ENCODE measurements around the gene GRIK4. TPM values are rescaled to one million over a fixed set of nuclear protein-coding genes. Genes with fewer than 3 reads are reported as not detected.

GRIK4 gene
- total and polyA plus RNA-seq, 2 donors (not counting 3 experiments of a cell fraction or from before 2014, with no cell fraction given): 0.81 to 1.6 TPM

GRCh38 chr11:120859552-120860295, 348.2 kb downstream of the GRIK4 start:
- POLR2A ChIA-PET: no interaction called here
- intact Hi-C loops (cut with micrococcal nuclease) (no loop called here), dilution Hi-C loops (cut with MboI; ENCODE audit: extremely low pct_ligation_motif_present, low sequenced_read_pairs) (no loop called here)
- Histone ChIP-seq H3K79me2 (ENCODE audit: control insufficient read depth, insufficient read depth, low read length) (no peaks in the 10 kb centered on the region), H3K4me3 (replicated peaks in 1 of 3; ENCODE audit: insufficient read depth in 1 of 3, low read depth in 1 of 3, low read length in 3 of 3) (no peak overlapping the region), H4K20me1 (replicated peaks; ENCODE audit: control insufficient read depth, extremely low read depth, insufficient read depth, low read length) (no peaks in the 10 kb centered on the region), H3K9me1 (replicated peaks; ENCODE audit: control insufficient read depth, extremely low read depth, insufficient read depth, low read length) (no peaks in the 10 kb centered on the region), H3K9me3 (replicated peaks; ENCODE audit: control insufficient read depth, insufficient read depth, low read length) (no peaks in the 10 kb centered on the region), H3K4me2 (ENCODE audit: insufficient read depth, low read length) (no peak overlapping the region), H2AFZ (ENCODE audit: low read depth, low read length) (no peak overlapping the region), H3K27me3 (ENCODE audit: control insufficient read depth in 2 of 2, insufficient read depth in 2 of 2, low read length in 2 of 2) (no peaks in the 10 kb centered on the region), H3K27ac (ENCODE audit: insufficient read depth, low read depth, low read length) (no peak overlapping the region), H3K9ac (replicated peaks; ENCODE audit: extremely low read depth, insufficient read depth, low read length) (no peak overlapping the region), H3K36me3 (ENCODE audit: control insufficient read depth in 2 of 2, extremely low read depth in 1 of 2, insufficient read depth in 2 of 2, low read length in 2 of 2) (no peaks in the 10 kb centered on the region), H3K4me1 (ENCODE audit: control insufficient read depth, extremely low read depth, insufficient read depth, low read length) (no peaks in the 10 kb centered on the region)
- FAIRE-seq (no peak), DNase-seq (ENCODE audit: low read depth, low spot score) (no peak)
- no peak for TF ChIP-seq MAX (IDR thresholded peaks at IDR 0.05; ENCODE audit: insufficient read depth, insufficient read length)
- TF ChIP-seq EZH2 (IDR thresholded peaks at IDR 0.05; ENCODE audit: borderline replicate concordance, low read depth, low read length, severe bottlenecking): no peak
- no peak for TF ChIP-seq GATA2 (IDR thresholded peaks at IDR 0.05; ENCODE audit: insufficient read depth, insufficient read length, low read depth, low read length)
- TF ChIP-seq MYC (IDR thresholded peaks at IDR 0.05; ENCODE audit: low read depth, low read length): no peak
- TF ChIP-seq CTCF (IDR thresholded peaks at IDR 0.05; ENCODE audit: extremely low read depth in 1 of 2, insufficient read depth in 1 of 2, low read depth in 1 of 2, low read length in 2 of 2): no peak
- no peak for TF ChIP-seq JUN (IDR thresholded peaks at IDR 0.05; ENCODE audit: borderline replicate concordance, insufficient read depth, insufficient read length, low read depth)
- no TSS peak for BruUV-seq (replicated peaks)
- CTCF ChIA-PET: interaction anchor here (0.8 to 1.3 kb wide), 2 partner anchors 18 to 39 kb away, joined by 3 read pairs; no protein-coding TSS in a partner anchor
